K562 (cell line): ENCODE data around the gene SLC25A26. TPM values are rescaled to one million over a fixed set of nuclear protein-coding genes. Genes with fewer than 3 reads are reported as not detected.

Source experiments
- ATAC-seq: fragments of 200-7000 bp; cut with Tn5 transposase; 3 replicates; pipeline ENCODE4 v1.9.1; 2020; ENCODE audit warnings: moderate library complexity
- BruUV-seq: library from RNA; stranded (reverse); fragments of 400-500 nt; replicated peaks from 2 replicates; lab custom pipeline; 2021; lab: Mats Ljungman, UMichigan
- CTCF ChIA-PET: fragments of 300-600 bp; formaldehyde crosslinking; extraction: SDS; loops from one replicate; lab custom pipeline; 2021; ENCODE audit warnings: low intra/inter-chr PET ratio; lab: Yijun Ruan, JAX
- POLR2A ChIA-PET: fragments of 300-600, 350-650 bp; sonication (Branson Sonifier 250); formaldehyde crosslinking; extraction: SDS; loops from one replicate; lab custom pipeline; 2021; ENCODE audit warnings: antibody characterized with exemption, inconsistent platforms; lab: Yijun Ruan, JAX
- DNase-seq, 4 experiments: peaks; one replicate each; pipeline versions ENCODE4 v3.0.0 to v3.0.0-alpha.2; 2011 to 2018; ENCODE audit warnings: low spot score in 3 of 4, mixed read lengths in 3 of 4; ENCODE audit errors: extremely low read depth in 1 of 4
- FAIRE-seq: peaks from 2 replicates; lab custom pipeline; 2011; peaks lifted over from hg19 to GRCh38; lab: Jason Lieb, UNC
- H2AFZ ChIP-seq: 2 replicates; pipeline ENCODE4 v1.6.0; 2011; ENCODE audit warnings: low read depth, low read length, control low read depth, inconsistent platforms
- H3K27ac ChIP-seq: fragments of 200-600 bp; 3 replicates; pipeline ENCODE4 v1.8.0; 2011; ENCODE audit warnings: low read depth, mild to moderate bottlenecking, control low read depth, inconsistent platforms, low read length, moderate library complexity, mixed read lengths; ENCODE audit errors: extremely low read depth
- H3K27me3 ChIP-seq, 2 experiments: fragments of 300-600 bp in 1 of 2; 2 replicates in 1 of 2; 3 replicates in 1 of 2; pipeline versions ENCODE4 v1.6.0 to v1.8.0; 2011; ENCODE audit warnings: inconsistent platforms in 2 of 2, low read length in 2 of 2, mild to moderate bottlenecking in 1 of 2, mixed read lengths in 1 of 2, moderate library complexity in 1 of 2; ENCODE audit not compliant: control insufficient read depth in 2 of 2, insufficient read depth in 2 of 2
- H3K36me3 ChIP-seq: fragments of 300-600 bp; 3 replicates; pipeline ENCODE4 v1.8.0; 2011; ENCODE audit warnings: mild to moderate bottlenecking, low read length, inconsistent platforms; ENCODE audit not compliant: control insufficient read depth, insufficient read depth
- H3K4me1 ChIP-seq, 2 experiments: fragments of 200-600 bp in 1 of 2; replicated peaks in 1 of 2; 2 replicates in 1 of 2; 3 replicates in 1 of 2; pipeline versions ENCODE4 v1.5.1 to v1.8.0; 2011; ENCODE audit warnings: inconsistent platforms in 2 of 2, low read length in 2 of 2, mild to moderate bottlenecking in 1 of 2, mixed read lengths in 1 of 2, moderate library complexity in 1 of 2; ENCODE audit not compliant: control insufficient read depth in 2 of 2, insufficient read depth in 2 of 2
- H3K4me2 ChIP-seq: 2 replicates; pipeline ENCODE4 v1.6.1; 2011; ENCODE audit warnings: low read length, control low read depth, inconsistent platforms, mixed read lengths; ENCODE audit not compliant: insufficient read depth
- H3K4me3 ChIP-seq: fragments of 200-600 bp; sonication (generic), shearing (Covaris generic); 2 replicates; pipeline ENCODE4 v1.5.1; 2016; ENCODE audit warnings: control low read depth, inconsistent platforms
- H3K79me2 ChIP-seq: fragments of 200-600 bp; 3 replicates; pipeline ENCODE4 v1.8.0; 2011; ENCODE audit warnings: low read length, inconsistent platforms; ENCODE audit not compliant: control insufficient read depth, insufficient read depth
- H3K9ac ChIP-seq, 2 experiments: 2 replicates each; pipeline versions ENCODE4 v1.6.0 to v1.6.1; 2011; ENCODE audit warnings: low read depth in 2 of 2, low read length in 2 of 2, control low read depth in 1 of 2, inconsistent platforms in 1 of 2, mild to moderate bottlenecking in 1 of 2, mixed read lengths in 1 of 2; ENCODE audit not compliant: insufficient read depth in 1 of 2
- H3K9me1 ChIP-seq: one replicate; pipeline ENCODE4 v1.6.0; 2011; ENCODE audit warnings: inconsistent platforms, mild to moderate bottlenecking, low read length, moderate library complexity; ENCODE audit not compliant: control insufficient read depth, insufficient read depth
- H3K9me3 ChIP-seq: replicated peaks from 2 replicates; pipeline ENCODE4 v1.5.1; 2011; ENCODE audit warnings: low read depth, low read length, inconsistent platforms; ENCODE audit not compliant: control insufficient read depth, insufficient read depth
- H4K20me1 ChIP-seq: replicated peaks from 2 replicates; pipeline ENCODE4 v1.6.1; 2011; ENCODE audit warnings: low read length, inconsistent platforms, mixed read lengths; ENCODE audit not compliant: control insufficient read depth, insufficient read depth
- BCOR ChIP-seq: fragments of 450-650 bp; IDR thresholded peaks from 2 replicates; pipeline ENCODE4 v1.6.1; 2016
- ZBTB40 ChIP-seq, 2 experiments: fragments of 450-650 bp in 1 of 2; sonication (generic) in 1 of 2; formaldehyde crosslinking in 1 of 2; IDR thresholded peaks; 2 replicates each; pipeline versions ENCODE4 v1.7.1 to v1.9.0; 2016 to 2022; ENCODE audit warnings: inconsistent platforms in 1 of 2, mild to moderate bottlenecking in 1 of 2, missing genetic modification reagents in 1 of 2
- WGBS: fragments of 100-300 bp; shearing (Covaris generic); methylation state at CpG from one replicate; pipeline ENCODE4 v1.1.6; 2016; ENCODE audit warnings: low coverage, mixed read lengths; ENCODE audit not compliant: insufficient coverage; ENCODE audit errors: missing lambda C conversion rate; 5-methylcytosine and 5-hydroxymethylcytosine counted together
- in situ Hi-C: fragments of 300-500 bp; cut with MboI; formaldehyde crosslinking; loops from 4 replicates; pipeline ENCODE4 v1.15.0; 2018; ENCODE audit warnings: inconsistent platforms, mixed read lengths
- intact Hi-C: fragments of 100-400 bp; cut with micrococcal nuclease; formaldehyde crosslinking; loops from 2 replicates; pipeline ENCODE4 v1.14.2; 2022
- polyA plus RNA-seq, 8 experiments: library from polyadenylated mRNA; depleted of rRNA in 4 of 8; stranded (reverse) in 5 of 8; unstranded in 3 of 8; fragments of >200 nt; fragmentation: Nextera tagmentation in 2 of 8; fragmentation: Illumina TruSeq in 1 of 8; extraction: Ambion mirVana in 2 of 8; extraction: Trizol in 1 of 8; gene quantifications; 2 replicates each; pipeline versions ENCODE4 v1.2.1 to v1.2.3, GENCODE V29; 2011 to 2014; ENCODE audit warnings: inconsistent platforms in 1 of 8, missing spikeins in 1 of 8
- total RNA-seq, 7 experiments: library from RNA; depleted of rRNA in 6 of 7; stranded (reverse); fragments of >200 nt in 6 of 7; fragmentation: Illumina TruSeq in 2 of 7; extraction: Trizol in 2 of 7; gene quantifications; 2 replicates each; pipeline versions ENCODE4 v1.2.1 to v1.2.3, GENCODE V29; 2011 to 2021; ENCODE audit warnings: low replicate concordance in 1 of 7

Gene SLC25A26
- total and polyA plus RNA-seq, 9 of the 15 experiments (the other 6 are each of a cell fraction or from before 2014, with no cell fraction given), result 7.2 to 29.1 (median 12.6) TPM

- Histone ChIP-seq H3K9me3 (no peaks in the 10 kb centered on the region), H3K27me3 (no peaks in the 10 kb centered on the region), H3K9me1 (no peaks in the 10 kb centered on the region), H3K9ac (no peak overlapping the region), H2AFZ (no peak overlapping the region), H3K79me2 (no peaks in the 10 kb centered on the region), H3K27ac (no peak overlapping the region), H3K4me1 (no peaks in the 10 kb centered on the region), H4K20me1 (no peaks in the 10 kb centered on the region), H3K36me3 (peaks cover 2% of the 10 kb centered on the region; the same call in 2 of the 3 replicates), H3K4me2 (no peak overlapping the region), H3K4me3 (no peak overlapping the region)
- ChIA-PET CTCF (no interaction called here), POLR2A (no interaction called here)
- DNase-seq (no peak), FAIRE-seq (no peak), ATAC-seq (no peak)
- 61% methylated on average over 2 of the region's 2 CpGs for WGBS
- in situ Hi-C loops (no loop called here), intact Hi-C loops (no loop called here)
- no peak for TF ChIP-seq ZBTB40 (IDR thresholded peaks at IDR 0.05)
- TF ChIP-seq ZBTB40 (CRISPR knock-in tag; IDR thresholded peaks at IDR 0.05), result no peak
- TF ChIP-seq BCOR, result no peak
- BruUV-seq, result no TSS peak
Observed at GRCh38 chr3:66239513-66240123, 18.8 kb downstream of the SLC25A26 start.
